Mesendoderm (in vitro differentiated cells): ENCODE results near the gene DUSP14.
A peak's percentile ranks its signal among the peaks of the same experiment; 100 is the strongest.

ENCODE experiments used
- DNase-seq: peaks from one replicate; pipeline ENCODE4 v3.0.0; 2013
- H2AK5ac ChIP-seq: 2 replicates; pipeline ENCODE4 v1.6.1; 2013; ENCODE audit warnings: low read length, inconsistent platforms
- H2BK120ac ChIP-seq: 2 replicates; pipeline ENCODE4 v1.6.1; 2013; ENCODE audit warnings: low read depth, mild to moderate bottlenecking, low read length, moderate library complexity, mixed read lengths
- H2BK15ac ChIP-seq: replicated peaks from 2 replicates; pipeline ENCODE4 v1.6.1; 2013; ENCODE audit warnings: low read depth, mild to moderate bottlenecking, moderate library complexity
- H2BK5ac ChIP-seq: 2 replicates; pipeline ENCODE4 v1.6.1; 2013; ENCODE audit warnings: low read length, inconsistent platforms
- H3K18ac ChIP-seq: 2 replicates; pipeline ENCODE4 v1.6.1; 2013; ENCODE audit warnings: mild to moderate bottlenecking, low read length, mixed read lengths
- H3K23ac ChIP-seq: one replicate; pipeline ENCODE4 v1.6.1; 2013; ENCODE audit warnings: low read length
- H3K27ac ChIP-seq: 2 replicates; pipeline ENCODE4 v1.5.1; 2013; ENCODE audit warnings: low read depth, mild to moderate bottlenecking, inconsistent platforms, low read length, moderate library complexity
- H3K27me3 ChIP-seq: 2 replicates; pipeline ENCODE4 v1.6.1; 2013; ENCODE audit warnings: low read length, control low read depth, mild to moderate bottlenecking, inconsistent platforms; ENCODE audit not compliant: insufficient read depth, poor library complexity
- H3K36me3 ChIP-seq: 2 replicates; pipeline ENCODE4 v1.6.1; 2013; ENCODE audit warnings: low read length, inconsistent platforms; ENCODE audit not compliant: control insufficient read depth, insufficient read depth
- H3K4ac ChIP-seq: one replicate; pipeline ENCODE4 v1.6.1; 2013; ENCODE audit warnings: low read depth, mild to moderate bottlenecking, low read length, moderate library complexity
- H3K4me1 ChIP-seq: 2 replicates; pipeline ENCODE4 v1.6.1; 2013; ENCODE audit warnings: low read depth, low read length, inconsistent platforms; ENCODE audit not compliant: control insufficient read depth
- H3K4me2 ChIP-seq: 2 replicates; pipeline ENCODE4 v1.6.1; 2013; ENCODE audit warnings: low read length
- H3K4me3 ChIP-seq: 2 replicates; pipeline ENCODE4 v1.5.1; 2013; ENCODE audit warnings: mild to moderate bottlenecking, low read length
- H3K56ac ChIP-seq: one replicate; pipeline ENCODE4 v1.6.1; 2013; ENCODE audit warnings: low read length
- H3K79me1 ChIP-seq: 2 replicates; pipeline ENCODE4 v1.6.1; 2013; ENCODE audit warnings: low read length, inconsistent platforms
- H3K79me2 ChIP-seq: 2 replicates; pipeline ENCODE4 v1.6.1; 2013; ENCODE audit warnings: mild to moderate bottlenecking, low read length; ENCODE audit not compliant: control insufficient read depth, insufficient read depth
- H3K9ac ChIP-seq: 2 replicates; pipeline ENCODE4 v1.6.1; 2013; ENCODE audit warnings: low read length, inconsistent platforms
- H4K5ac ChIP-seq: one replicate; pipeline ENCODE4 v1.6.1; 2013; ENCODE audit warnings: low read length
- H4K8ac ChIP-seq: one replicate; pipeline ENCODE4 v1.6.1; 2013; ENCODE audit warnings: low read depth, mild to moderate bottlenecking, control low read depth, low read length, moderate library complexity
- WGBS: extraction: QIAGEN DNeasy Blood & Tissue Kit; methylation state at CpG from one replicate; pipeline ENCODE4 v1.1.7; 2013; ENCODE audit warnings: low lambda C conversion rate, missing lambda C conversion rate; ENCODE audit not compliant: insufficient coverage; ENCODE audit errors: extremely low coverage; 5-methylcytosine and 5-hydroxymethylcytosine counted together

DUSP14 gene

GRCh38 chr17:37519251-37519985 lies 29.7 kb downstream of the DUSP14 start:
- Histone ChIP-seq H2BK5ac (no peak overlapping the region), H2AK5ac (no peak overlapping the region), H3K23ac (no peak overlapping the region), H3K4me1 (no peaks in the 10 kb centered on the region), H3K79me1 (no peaks in the 10 kb centered on the region), H2BK15ac (no peak overlapping the region), H3K27ac (no peak overlapping the region), H4K8ac (no peak overlapping the region), H2BK120ac (no peak overlapping the region), H3K27me3 (no peaks in the 10 kb centered on the region), H3K56ac (no peak overlapping the region), H4K5ac (no peak overlapping the region), H3K79me2 (no peaks in the 10 kb centered on the region), H3K36me3 (peaks cover 1% of the 10 kb centered on the region), H3K4me2 (no peak overlapping the region), H3K4ac (no peak overlapping the region), H3K4me3 (no peak overlapping the region), H3K18ac (no peak overlapping the region), H3K9ac (no peak overlapping the region)
- no CpG with 5 or more reads among the region's 5 CpGs for WGBS
- DNase-seq, result no peak

GRCh38 chr17:37520174-37520573 lies 30.5 kb downstream of the DUSP14 start:
- Histone ChIP-seq H2BK5ac (no peak overlapping the region), H4K5ac (no peak overlapping the region), H2BK120ac (no peak overlapping the region), H3K79me1 (no peaks in the 10 kb centered on the region), H2AK5ac (no peak overlapping the region), H3K4me1 (no peaks in the 10 kb centered on the region), H3K27me3 (no peaks in the 10 kb centered on the region), H2BK15ac (no peak overlapping the region), H3K79me2 (no peaks in the 10 kb centered on the region), H3K18ac (no peak overlapping the region), H3K4ac (no peak overlapping the region), H3K27ac (no peak overlapping the region), H3K4me2 (no peak overlapping the region), H3K9ac (no peak overlapping the region), H3K23ac (no peak overlapping the region), H3K4me3 (no peak overlapping the region), H3K36me3 (peaks cover 1% of the 10 kb centered on the region), H3K56ac (no peak overlapping the region), H4K8ac (no peak overlapping the region)
- WGBS, result no CpG with 5 or more reads among the region's 8 CpGs
- DNase-seq, result no peak

GRCh38 chr17:37521821-37522220 lies 32.1 kb downstream of the DUSP14 start:
- no peak overlapping the region for H3K9ac ChIP-seq
- H3K4me3 ChIP-seq, result no peak overlapping the region
- H3K23ac ChIP-seq, result no peak overlapping the region
- peaks cover 1% of the 10 kb centered on the region for H3K36me3 ChIP-seq
- H3K4ac ChIP-seq, result no peak overlapping the region
- no peak overlapping the region for H3K4me2 ChIP-seq
- no peaks in the 10 kb centered on the region for H3K27me3 ChIP-seq
- no peaks in the 10 kb centered on the region for H3K79me1 ChIP-seq
- no peak overlapping the region for H4K5ac ChIP-seq
- no peak overlapping the region for H3K18ac ChIP-seq
- DNase-seq, result no peak
- H2BK120ac ChIP-seq, result no peak overlapping the region
- H2AK5ac ChIP-seq, result no peak overlapping the region
- no peak overlapping the region for H4K8ac ChIP-seq
- no peak overlapping the region for H2BK5ac ChIP-seq
- no peak overlapping the region for H2BK15ac ChIP-seq
- no CpG with 5 or more reads among the region's 5 CpGs for WGBS
- no peak overlapping the region for H3K27ac ChIP-seq
- no peak overlapping the region for H3K56ac ChIP-seq
- no peaks in the 10 kb centered on the region for H3K4me1 ChIP-seq
- H3K79me2 ChIP-seq, result no peaks in the 10 kb centered on the region

- no peak overlapping the region for H3K4me2 ChIP-seq
- H3K79me2 ChIP-seq, result no peaks in the 10 kb centered on the region
- no peak overlapping the region for H3K27ac ChIP-seq
- H3K9ac ChIP-seq, result no peak overlapping the region
- H3K18ac ChIP-seq, result no peak overlapping the region
- H4K5ac ChIP-seq, result no peak overlapping the region
- H3K4me1 ChIP-seq, result no peaks in the 10 kb centered on the region
- no peak for DNase-seq
- H4K8ac ChIP-seq, result no peak overlapping the region
- no peak overlapping the region for H3K4ac ChIP-seq
- H3K23ac ChIP-seq, result no peak overlapping the region
- H3K27me3 ChIP-seq, result no peaks in the 10 kb centered on the region
- peaks cover 1% of the 10 kb centered on the region for H3K36me3 ChIP-seq
- WGBS, result no CpG with 5 or more reads among the region's 8 CpGs
- H3K79me1 ChIP-seq, result no peaks in the 10 kb centered on the region
- H2AK5ac ChIP-seq, result no peak overlapping the region
- H2BK5ac ChIP-seq, result no peak overlapping the region
- no peak overlapping the region for H2BK120ac ChIP-seq
- H3K4me3 ChIP-seq, result no peak overlapping the region
- no peak overlapping the region for H3K56ac ChIP-seq
- H2BK15ac ChIP-seq, result no peak overlapping the region
Measured at GRCh38 chr17:37523715-37524219, 34.1 kb downstream of the DUSP14 start.

- no peaks in the 10 kb centered on the region for H3K36me3 ChIP-seq
Measured at GRCh38 chr17:37527249-37527851, 37.7 kb downstream of the DUSP14 start.

More at GRCh38 chr17:37527249-37527851, 37.7 kb downstream of the DUSP14 start:
- peak; percentile 79 for DNase-seq
- Histone ChIP-seq H3K23ac (no peak overlapping the region), H3K4ac (no peak overlapping the region), H3K79me1 (no peaks in the 10 kb centered on the region), H3K56ac (no peak overlapping the region), H3K9ac (no peak overlapping the region), H2AK5ac (no peak overlapping the region), H3K79me2 (no peaks in the 10 kb centered on the region), H3K27ac (no peak overlapping the region), H2BK15ac (no peak overlapping the region), H4K8ac (no peak overlapping the region), H3K18ac (no peak overlapping the region), H3K4me2 (no peak overlapping the region), H2BK5ac (no peak overlapping the region), H4K5ac (no peak overlapping the region), H3K4me3 (no peak overlapping the region), H2BK120ac (no peak overlapping the region), H3K4me1 (no peaks in the 10 kb centered on the region), H3K27me3 (no peaks in the 10 kb centered on the region)
- WGBS, result no CpG with 5 or more reads among the region's 5 CpGs
